GM18861 (cell line): ENCODE data around the gene TRPV6.

ENCODE experiments used
- ATAC-seq: cut with Tn5 transposase; IDR thresholded peaks from one replicate; pipeline ENCODE4 v1.9.1; 2021; ENCODE audit not compliant: unreplicated experiment

TRPV6 gene

GRCh38 chr7:142908921-142909890 lies 23.7 kb upstream of the TRPV6 start:
- no peak for ATAC-seq

GRCh38 chr7:142908290-142908689 lies 22.7 kb upstream of the TRPV6 start:
- ATAC-seq: no peak

GRCh38 chr7:142906643-142907042 lies 21.1 kb upstream of the TRPV6 start:
- no peak for ATAC-seq

- ATAC-seq: no peak
Measured at GRCh38 chr7:142905759-142906158, 20.2 kb upstream of the TRPV6 start.

- ATAC-seq: no peak
Measured at GRCh38 chr7:142904128-142904527, 18.6 kb upstream of the TRPV6 start.

GRCh38 chr7:142901426-142902259 lies 16.1 kb upstream of the TRPV6 start:
- no peak for ATAC-seq

- ATAC-seq: no peak
Measured at GRCh38 chr7:142899661-142900060, 14.1 kb upstream of the TRPV6 start.

GRCh38 chr7:142898377-142899170 lies 13.0 kb upstream of the TRPV6 start:
- no peak for ATAC-seq

GRCh38 chr7:142897691-142898090 lies 12.1 kb upstream of the TRPV6 start:
- no peak for ATAC-seq

GRCh38 chr7:142896741-142897379 lies 11.3 kb upstream of the TRPV6 start:
- ATAC-seq: no peak

GRCh38 chr7:142896151-142896550 lies 10.6 kb upstream of the TRPV6 start:
- no peak for ATAC-seq

- ATAC-seq: no peak
Measured at GRCh38 chr7:142894985-142895593, 9.5 kb upstream of the TRPV6 start.

- no peak for ATAC-seq
Measured at GRCh38 chr7:142894112-142894984, 8.8 kb upstream of the TRPV6 start.

GRCh38 chr7:142892951-142893350 lies 7.4 kb upstream of the TRPV6 start:
- ATAC-seq: no peak

- no peak for ATAC-seq
Measured at GRCh38 chr7:142891490-142892082, 6.0 kb upstream of the TRPV6 start.

- ATAC-seq: no peak
Measured at GRCh38 chr7:142890874-142891485, 5.4 kb upstream of the TRPV6 start.

- no peak for ATAC-seq
Measured at GRCh38 chr7:142889816-142890215, 4.3 kb upstream of the TRPV6 start.

- ATAC-seq: no peak
Measured at GRCh38 chr7:142887282-142888015, 1.9 kb upstream of the TRPV6 start.
